ENCODE measurements around the gene KSR2.
"Not testable (repeated sequence)": the region's sequence is repeated elsewhere in the genome, so short reads cannot be mapped to it uniquely, and the experiment has no call there.

The KSR2 gene

DNA sequence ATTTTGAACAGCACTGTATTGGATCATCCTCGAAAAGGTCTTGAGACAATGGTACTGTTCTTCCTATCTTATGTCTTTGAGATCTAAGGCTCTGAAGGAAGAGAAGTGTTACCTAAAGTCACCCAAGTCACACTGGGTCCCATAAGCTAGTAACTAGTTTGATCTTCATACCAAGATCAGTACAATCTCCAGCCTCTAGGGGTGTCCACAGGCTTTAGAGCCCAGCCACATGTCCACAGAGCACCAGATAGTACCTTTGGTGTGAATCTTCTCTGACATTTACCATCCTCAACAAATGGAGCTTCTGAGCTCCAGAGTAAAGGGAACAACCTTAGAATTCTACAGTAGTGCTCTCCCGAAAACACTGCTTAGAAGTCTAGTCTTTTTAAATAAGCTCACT, 78.7 kb downstream of the KSR2 start:
- no peak for DNase-seq

DNA sequence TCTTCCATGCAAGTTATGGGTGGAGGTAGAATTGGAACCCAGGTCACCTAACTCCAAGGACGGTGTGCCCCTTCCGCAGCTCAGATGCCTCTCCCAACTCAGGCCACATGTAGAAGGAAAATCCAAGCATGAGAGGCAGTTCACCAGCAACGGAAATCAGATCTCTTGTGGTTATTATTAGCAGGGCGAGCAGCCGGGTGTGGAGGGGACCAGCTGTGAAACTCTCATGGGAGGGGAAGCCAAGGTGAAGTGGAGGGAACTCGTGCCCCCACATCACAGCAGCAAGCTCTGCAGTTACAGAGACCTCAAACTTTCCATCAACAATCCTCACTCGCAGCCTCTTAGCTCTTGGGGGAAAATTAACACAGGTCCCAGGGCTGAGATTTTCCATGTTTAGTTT, 79.7 kb downstream of the KSR2 start:
- DNase-seq = no peak

DNA sequence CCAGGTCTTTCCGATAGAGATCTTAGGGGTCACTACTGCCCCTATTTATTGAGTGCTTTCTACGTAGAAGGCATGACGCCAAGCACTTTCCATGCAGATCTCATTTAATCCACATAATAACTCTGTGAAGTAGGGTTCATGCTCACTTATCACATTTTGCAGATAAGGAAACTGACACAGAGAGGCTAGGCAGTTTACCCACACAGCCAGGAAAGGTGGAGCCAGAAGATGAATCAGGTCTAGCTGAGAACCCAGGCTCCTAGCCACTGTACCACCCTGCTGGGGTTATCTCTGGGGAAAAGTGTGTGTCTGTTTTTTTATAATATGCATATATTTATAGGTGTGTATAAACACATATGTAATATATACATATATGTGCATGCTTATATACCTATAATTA, 83.6 kb downstream of the KSR2 start:
- no peak for DNase-seq

DNA sequence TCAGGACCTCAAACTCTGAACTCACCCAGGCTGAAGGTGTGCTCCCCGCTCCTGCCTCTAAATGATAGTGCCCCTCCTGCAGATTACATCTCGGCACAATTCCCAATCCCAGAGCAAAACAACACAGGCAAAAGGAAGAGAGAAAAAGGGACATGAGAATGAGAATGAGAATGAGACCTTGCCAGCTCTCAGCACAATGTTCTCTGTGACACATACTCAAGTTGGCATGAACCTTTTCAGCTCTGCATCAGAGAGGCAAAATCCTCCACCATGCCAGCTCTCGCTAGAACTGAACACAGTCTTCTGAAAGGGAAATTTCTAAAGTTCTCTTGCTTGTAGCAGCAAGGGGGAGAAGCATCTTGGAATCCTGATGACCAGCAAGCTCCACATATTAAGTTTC, 84.6 kb downstream of the KSR2 start:
- no peak for DNase-seq

DNA sequence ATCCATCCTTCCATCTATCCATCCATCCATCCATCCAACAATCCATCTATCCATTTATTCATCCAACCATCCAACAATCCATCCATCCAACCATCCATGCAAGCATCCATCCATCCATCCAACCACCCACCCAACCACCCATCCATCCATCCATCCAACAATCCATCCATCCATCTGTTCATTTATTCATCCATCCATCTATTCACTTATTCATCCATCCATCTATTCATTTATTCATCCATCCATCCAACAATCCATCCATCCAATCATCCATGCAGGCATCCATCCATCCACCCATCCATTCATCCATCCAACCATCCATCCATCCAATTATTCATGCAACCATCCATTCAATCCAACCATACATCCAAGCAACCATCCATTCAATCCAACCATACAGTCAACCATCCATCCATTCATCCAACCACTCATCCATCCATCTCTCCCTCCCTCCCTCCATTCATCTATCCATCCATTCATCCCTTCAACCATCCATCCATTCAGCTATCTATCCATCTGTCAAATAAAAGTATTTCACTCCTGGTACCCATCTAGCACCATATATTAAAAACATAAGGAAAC, 86.1 kb downstream of the KSR2 start:
- no peak for DNase-seq

DNA sequence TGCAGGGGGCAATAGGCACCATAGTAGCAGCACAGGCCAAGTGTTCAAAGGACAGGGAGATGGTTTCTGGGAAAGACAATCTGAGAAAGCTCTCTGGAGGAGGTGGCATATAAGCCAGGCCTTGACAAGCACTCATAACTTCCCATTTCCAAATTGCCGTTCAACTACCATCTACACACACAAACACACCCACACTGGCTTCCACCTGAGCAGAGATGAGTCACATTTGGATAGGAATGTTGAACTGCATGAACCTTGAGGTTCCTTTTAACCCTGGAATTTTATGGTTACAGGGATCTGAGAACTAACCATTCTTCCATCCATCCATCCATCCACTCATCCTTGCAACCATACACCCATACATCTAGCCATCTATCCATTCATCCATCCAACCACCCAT, 86.6 kb downstream of the KSR2 start:
- DNase-seq = no peak

DNA sequence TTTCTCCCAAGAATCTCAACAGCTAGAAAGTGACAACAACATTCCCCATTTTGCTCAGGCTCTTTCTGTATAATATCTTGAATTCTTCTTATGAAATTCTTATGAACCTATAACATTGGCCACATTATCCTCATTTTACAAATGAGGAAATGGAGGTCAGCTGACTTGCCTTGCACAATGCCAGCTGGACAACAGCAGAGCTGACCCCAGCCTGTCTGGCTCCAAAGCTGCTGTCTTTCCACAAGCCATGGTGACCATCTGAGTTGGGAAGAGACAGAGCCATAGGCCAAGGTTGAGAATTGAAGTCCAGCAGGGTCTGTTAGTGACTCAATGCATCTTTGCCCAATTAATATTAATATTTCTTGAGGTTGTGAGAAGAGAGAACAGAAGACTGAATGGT, 87.3 kb downstream of the KSR2 start:
- DNase-seq = no peak

DNA sequence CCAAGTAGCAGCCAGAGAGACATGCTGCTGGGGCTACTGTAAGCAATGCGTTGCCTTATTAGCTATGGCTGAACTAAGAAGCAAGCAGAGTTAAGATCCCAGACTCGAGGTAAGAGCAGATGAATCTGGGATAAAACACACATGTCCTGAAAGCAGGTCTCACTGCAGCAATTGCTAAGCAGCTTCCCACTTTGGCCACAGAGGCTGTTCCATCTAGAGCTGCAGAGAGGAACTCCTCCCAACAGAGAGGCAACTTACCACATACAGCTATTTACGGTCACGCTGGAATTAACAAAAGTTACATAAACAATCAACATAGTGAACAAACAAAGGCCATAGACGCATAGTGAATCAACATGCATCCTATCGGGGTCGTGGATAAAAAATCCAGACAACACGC, 90.2 kb downstream of the KSR2 start:
- no peak for DNase-seq

DNA sequence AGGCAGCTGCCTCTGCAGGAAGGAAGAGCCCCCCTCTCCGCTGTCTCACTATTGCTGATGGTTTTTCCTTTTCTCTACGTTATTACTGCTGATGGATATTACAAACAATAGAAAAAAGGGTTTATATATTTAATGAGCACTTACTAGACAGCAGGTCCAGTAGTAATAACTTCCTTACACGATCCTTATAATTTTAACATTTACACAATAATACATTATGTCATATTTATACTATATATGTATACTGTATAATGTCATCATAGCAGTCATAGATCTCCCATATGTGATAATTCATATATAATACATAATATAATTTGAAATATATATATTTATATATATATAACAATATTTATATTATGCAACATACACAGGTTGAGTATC, 92.4 kb downstream of the KSR2 start:
- DNase-seq = no peak

DNA sequence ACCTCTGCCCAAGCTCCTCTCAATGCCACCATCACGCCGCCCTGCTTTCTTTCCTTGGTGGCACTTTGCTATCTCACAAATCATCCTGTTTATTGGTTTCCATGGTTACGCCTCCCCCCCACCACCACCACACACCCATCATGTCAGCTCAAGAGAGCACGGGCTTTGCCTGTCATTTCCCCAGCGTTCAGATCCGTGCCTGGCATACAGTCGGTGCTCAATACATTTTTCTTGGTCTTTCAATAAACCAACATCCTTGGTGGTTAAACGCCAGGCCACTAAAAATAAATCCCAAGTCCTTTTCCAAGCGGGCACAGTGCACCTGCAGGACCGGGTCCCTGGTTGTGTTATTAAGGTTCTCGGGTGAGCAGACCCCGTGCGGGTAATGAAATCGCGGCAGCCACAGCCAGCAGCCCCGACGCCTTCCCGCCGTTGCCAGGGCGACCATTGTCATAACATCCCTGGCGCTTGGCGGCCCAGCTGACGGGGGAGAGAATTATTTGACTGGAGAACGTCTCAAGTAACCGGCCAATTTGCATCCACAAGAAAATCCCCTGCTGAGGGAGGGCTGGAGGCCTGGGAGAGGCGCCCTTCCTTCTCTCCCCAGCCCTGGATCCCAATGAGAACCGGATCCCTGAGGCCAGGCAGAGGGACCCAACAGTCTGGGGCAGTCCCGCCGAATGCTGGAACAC, 92.9 kb downstream of the KSR2 start:
- DNase-seq = peak; percentile 34 to 43

DNA sequence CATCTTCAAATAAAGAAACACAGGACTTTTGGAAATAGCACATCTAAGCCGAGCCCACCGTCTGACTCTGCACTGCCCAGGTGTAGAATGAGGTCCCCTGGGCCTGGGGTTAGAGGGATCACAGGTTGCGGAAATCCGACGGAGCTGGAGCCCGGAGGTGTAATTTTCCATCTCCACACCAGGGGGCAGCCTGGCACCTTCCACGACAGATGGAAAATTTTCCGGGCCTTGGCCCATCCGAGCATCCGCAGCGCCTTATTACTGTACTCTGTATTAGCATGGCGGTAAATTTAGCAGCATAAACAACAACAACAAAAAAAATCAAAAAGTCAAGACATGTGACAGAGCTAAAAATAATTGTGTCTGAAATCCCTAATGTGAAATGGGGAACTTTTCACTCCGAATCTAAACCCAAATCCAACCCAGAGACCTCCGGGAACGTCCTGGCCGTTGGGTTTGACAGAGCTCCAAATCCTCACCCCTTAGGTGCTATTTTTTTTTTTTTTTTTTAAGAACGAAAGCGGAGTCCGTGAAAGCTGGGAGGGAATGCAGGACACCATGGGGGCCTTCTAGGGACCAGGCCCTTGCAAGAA, 93.9 kb downstream of the KSR2 start:
- DNase-seq = peak in 1 of 2 experiments; percentile 43

DNA sequence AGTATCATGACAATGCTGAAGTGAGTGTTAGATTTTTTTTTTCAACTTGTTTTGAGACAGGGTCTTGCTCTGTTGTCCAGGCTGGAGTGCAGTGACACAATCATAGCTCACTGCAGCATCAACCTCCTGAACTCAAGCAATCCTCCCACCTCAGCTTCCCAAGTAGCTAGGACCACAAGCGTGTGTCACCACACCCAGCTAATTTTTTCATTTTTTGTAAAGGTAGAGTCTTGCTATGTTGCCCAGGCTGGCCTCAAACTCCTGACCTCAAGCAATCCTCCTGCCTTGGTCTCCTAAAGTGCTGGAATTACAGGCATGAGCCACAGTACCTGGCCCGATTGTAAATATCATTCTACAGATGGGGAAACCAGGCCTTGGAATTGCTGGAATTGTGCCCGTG, 94.6 kb downstream of the KSR2 start:
- DNase-seq = not testable (repeated sequence)

DNA sequence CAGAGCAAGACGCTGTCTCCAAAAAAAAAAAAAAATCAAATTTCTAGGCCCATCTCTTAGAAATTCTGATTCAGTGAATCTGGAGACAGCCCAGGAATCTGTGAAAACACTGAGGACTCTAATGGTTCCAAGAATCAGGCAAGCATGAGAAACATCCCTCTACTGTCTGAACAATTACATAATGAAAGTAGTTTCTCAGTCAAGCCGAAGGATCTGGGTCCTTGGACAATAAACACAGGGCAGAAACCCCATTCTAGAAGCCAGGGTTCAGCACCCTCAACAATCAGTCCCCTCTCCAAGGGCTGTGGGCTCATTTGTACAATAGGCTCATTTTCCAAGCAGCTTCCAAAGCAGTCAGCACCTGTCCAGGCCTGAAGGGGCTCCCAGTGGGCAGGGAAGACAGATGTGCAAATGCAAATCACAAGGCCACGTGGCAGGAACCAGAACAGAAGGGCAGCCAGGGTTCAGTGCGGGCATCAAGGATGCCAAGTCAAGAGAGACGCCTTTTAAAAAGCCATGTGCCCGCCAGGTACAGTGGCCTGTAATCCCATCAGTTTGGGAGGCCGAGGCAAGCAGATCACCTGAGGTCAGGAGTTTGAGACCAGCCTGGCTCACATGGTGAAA, 96.1 kb downstream of the KSR2 start:
- no peak for DNase-seq

DNA sequence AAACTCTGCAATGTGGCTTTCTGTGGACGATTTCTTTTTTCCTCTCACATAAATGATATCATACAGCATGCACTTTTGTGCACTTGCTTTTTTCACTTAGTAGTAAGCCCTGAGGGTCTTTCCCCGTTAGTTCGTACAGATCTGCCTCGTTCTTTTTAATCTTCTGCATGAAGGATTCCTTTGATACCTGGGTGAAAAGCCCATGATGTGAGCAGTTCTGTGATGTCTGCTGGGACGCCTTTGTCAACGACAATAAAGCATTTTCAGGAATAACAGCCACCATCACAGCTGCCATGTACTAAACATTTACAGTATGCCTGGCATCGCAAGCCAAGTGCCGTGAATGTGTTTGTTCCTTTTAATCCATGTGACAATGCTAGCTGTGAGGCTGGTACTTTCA, 99.2 kb downstream of the KSR2 start:
- no peak for DNase-seq

DNA sequence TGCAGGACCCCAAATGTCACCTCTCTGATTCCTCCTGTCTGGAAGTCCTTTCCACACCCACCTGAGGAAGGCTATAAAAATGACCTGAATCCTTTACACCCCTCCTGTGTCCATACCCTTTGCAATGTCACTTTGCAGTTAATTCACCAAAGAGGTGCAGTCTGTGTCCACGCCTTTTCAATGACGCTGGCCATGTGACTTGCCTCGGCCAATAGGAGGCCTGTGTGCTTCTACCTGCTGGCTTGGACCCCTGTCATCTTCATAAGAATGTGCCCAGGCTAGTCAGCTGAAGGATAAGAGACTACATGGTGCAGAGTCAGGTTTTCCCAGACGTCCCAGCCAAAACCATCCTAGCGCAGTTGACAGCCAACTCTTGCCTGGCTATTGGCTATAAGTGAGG, 101.4 kb downstream of the KSR2 start:
- no peak for DNase-seq

DNA sequence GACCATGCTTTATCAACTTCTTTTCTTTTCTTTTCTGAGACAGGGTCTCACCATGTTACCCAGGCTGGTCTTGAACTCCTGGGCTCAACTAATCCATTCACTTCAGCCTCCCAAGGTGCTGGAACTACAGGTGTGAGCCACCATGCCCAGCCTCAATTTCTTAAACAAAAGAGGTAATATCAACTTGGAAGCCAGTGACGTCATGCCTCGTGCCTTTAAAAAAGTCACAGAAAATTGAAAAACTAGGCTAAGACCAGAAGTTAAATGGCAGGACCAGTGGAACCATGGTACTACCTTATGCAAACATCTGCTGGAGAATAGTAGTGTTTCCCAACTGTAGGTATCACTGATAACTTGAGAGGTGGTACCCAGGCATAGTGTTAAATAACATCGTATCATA, 103.3 kb downstream of the KSR2 start:
- no peak for DNase-seq

DNA sequence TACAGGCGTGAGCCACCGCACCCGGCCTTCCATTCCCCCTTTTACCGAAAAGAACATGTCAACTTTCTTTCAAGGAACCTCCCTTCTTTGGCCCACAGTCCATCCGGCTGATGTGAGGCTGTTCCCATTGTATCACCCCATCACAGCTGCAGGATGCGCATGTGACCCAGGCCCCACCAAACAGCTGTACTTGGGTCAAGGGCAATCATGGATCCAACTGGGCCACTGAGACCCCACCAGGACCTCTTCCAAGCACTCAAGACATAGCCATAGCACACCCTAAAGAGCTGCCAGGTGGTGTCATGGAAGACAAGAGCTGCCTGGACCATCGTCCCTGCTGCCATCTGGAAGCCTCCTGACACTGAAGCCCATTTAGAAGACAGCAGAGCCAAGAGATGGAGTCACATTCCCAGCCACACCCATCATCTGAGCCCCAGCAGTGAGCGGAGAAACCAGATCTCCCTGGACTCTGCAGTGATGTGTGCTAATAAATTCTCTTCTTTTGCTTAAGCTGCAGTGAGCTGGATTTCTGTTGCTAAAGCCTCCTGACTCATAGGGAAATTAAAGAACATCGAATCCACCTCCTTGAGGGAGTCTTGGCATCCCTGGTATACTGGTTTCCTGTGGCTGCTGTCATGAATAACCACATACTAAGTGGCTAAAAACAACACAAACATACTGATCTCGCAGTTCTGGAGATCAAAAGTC, 105.6 kb downstream of the KSR2 start:
- no peak for DNase-seq

DNA sequence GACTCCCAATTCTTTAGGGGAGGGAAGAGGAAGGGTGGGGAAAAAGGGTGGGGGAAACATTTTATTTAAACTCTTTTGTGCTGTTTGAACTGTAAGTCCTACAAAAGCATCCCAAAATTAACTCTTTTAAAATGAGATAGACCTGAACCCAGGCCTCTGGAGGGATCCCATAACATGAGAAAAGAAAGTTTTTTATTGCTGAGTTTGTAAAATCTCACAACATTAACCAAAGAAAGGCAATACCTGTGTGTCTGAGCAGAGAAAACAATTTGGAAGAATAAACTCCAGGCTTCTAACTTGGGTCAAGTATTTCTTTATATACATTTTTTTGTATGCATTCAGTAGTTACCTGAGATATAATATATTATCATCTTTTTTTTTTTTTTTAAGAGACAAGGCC, 107.1 kb downstream of the KSR2 start:
- DNase-seq = no peak

DNA sequence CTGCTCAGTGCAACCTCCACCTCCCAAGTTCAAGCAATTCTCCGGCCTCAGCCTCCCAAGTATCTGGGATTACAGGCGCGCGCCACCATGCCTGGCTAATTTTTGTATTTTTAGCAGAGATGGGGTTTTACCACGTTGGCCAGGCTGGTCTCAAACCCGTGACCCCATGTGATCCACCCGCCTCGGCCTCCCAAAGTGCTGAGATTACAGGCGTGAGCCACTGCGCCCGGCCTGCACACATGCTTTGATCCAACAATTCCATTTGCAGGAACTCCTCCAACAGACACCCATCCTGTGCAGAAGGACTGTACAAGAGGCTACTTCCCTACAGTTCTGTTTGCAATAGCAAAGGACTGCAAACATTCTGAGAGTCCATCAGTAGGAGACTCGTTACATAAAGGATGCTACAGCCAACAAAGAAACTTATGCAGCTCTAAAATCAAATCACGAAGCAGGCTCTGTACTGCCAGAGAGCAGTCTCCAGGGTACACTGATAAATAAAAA, 108.0 kb downstream of the KSR2 start:
- DNase-seq = not testable (repeated sequence)

DNA sequence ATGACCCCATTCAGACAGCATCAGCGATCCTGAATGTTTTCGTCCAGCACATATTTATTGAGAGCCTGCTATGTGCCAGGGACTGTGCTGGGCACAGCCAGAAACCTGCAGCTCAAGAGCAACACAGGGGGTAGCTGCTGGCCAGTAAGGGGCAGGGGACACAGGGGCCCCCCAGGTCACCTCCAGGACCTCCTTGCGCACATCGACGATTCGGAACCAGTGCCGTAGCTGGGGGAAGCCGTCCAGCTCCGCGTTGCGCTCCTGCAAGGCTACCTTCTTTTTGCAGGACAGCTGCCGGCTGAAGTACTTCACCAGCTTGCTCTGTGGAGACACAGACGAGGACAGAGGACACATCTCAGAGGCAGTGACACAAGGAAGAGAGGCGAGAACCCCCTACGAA, 108.7 kb downstream of the KSR2 start:
- no peak for DNase-seq

DNA sequence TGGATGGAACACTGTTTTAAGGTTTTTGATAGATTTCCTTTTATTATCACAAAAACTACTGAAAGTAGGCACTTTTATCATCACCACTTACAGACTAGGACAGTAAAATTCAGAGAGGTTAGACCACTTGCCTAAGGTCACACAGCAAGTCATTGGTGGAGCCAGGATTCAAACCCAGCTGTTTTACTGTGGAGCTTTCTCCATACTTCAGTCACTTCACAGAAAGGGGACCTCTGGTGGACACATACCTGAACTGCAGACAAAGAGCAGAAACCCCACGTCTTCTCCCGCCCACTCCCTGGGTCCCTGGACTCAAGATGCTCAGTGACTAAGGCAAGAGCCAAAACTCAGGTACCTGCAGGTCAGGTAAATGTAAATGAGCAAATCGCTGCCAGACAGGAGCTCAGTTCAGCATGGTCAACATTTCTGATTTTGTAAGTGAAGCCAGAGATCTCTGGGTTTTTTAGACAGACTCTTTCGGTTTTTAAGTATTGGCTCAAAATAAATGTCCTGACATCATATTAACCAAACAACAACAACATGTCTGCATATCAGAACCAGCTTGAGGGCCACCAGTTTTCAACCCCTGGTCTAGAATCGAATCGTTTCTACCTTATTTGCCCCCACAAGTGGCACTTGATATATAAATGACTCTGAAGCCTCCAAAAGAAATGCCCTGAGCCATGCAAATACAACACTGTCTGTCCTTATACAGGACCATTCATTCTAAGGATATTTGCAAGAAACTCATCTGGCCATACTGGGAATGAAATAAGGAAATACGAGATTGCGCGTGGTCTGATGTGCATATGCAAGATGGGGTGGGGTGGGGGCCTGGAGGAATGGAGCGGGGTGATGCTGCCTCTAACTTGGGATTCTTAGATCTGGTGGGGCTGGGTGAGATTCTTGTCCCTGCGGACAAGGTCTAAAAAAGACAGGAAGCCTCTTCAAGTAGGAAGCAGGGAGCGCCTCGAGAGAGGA, 110.9 kb downstream of the KSR2 start:
- no peak for DNase-seq

DNA sequence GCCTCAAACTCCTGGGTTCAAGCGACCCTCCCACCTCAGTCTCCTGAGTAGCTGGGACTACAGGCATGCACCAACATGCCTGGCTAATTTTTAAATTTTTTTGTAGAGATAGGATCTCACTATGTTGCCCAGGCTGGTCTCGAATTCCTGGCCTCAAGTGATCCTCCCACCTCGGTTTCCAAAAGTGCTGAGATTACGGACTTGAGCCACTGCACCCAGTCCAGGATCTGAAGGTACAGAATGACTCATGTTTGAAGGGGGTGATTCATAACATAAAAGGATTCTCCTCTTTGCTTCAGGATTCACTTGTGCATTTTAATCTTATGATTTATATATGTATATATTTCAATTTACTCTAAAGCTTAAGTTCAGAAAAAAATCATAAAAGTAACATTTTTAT, 111.7 kb downstream of the KSR2 start:
- DNase-seq = not testable (repeated sequence)
